GM18907 (cell line): ENCODE data around the gene CIAO1.
"Not testable (repeated sequence)": the region's sequence is repeated elsewhere in the genome, so short reads cannot be mapped to it uniquely, and the experiment has no call there.

Source experiments
- ATAC-seq: cut with Tn5 transposase; IDR thresholded peaks from one replicate; pipeline ENCODE4 v1.9.1; 2021; ENCODE audit warnings: mild to moderate bottlenecking, moderate library complexity; ENCODE audit not compliant: unreplicated experiment

The CIAO1 gene

GRCh38 chr2:96274355-96275056, 8.5 kb downstream of the CIAO1 start:
- no peak for ATAC-seq

- no peak for ATAC-seq
These were observed 10.9 kb downstream of the CIAO1 start for GRCh38 chr2:96276787-96277499.

- no peak for ATAC-seq
These were observed 21.3 kb downstream of the CIAO1 start for GRCh38 chr2:96287273-96287856.

- no peak for ATAC-seq
These were observed 25.7 kb downstream of the CIAO1 start for GRCh38 chr2:96291751-96292150.

GRCh38 chr2:96294271-96294670, 28.2 kb downstream of the CIAO1 start:
- not testable (repeated sequence) for ATAC-seq

GRCh38 chr2:96296925-96297324, 30.9 kb downstream of the CIAO1 start:
- ATAC-seq: no peak

- no peak for ATAC-seq
These were observed 35.8 kb downstream of the CIAO1 start for GRCh38 chr2:96301865-96302264.

GRCh38 chr2:96304606-96305005, 38.6 kb downstream of the CIAO1 start:
- no peak for ATAC-seq

GRCh38 chr2:96305091-96305978, 39.3 kb downstream of the CIAO1 start, which contains the start of gene SNRNP200:
SNRNP200 (minus strand) TSS chr2:96305546; CDS start chr2:96305437, 109 bp downstream.
- peak; percentile 87 for ATAC-seq

- ATAC-seq: no peak
These were observed 39.9 kb downstream of the CIAO1 start for GRCh38 chr2:96305979-96306308.

- ATAC-seq: no peak
These were observed 40.3 kb downstream of the CIAO1 start for GRCh38 chr2:96306370-96306769.

GRCh38 chr2:96308248-96308647, 42.2 kb downstream of the CIAO1 start:
- ATAC-seq: no peak

GRCh38 chr2:96315005-96315399, 49.0 kb downstream of the CIAO1 start:
- ATAC-seq: no peak

GRCh38 chr2:96315400-96316071, 49.5 kb downstream of the CIAO1 start:
- ATAC-seq: no peak

GRCh38 chr2:96316999-96317398, 51.0 kb downstream of the CIAO1 start:
- no peak for ATAC-seq

- ATAC-seq: no peak
These were observed 51.6 kb downstream of the CIAO1 start for GRCh38 chr2:96317584-96317997.

GRCh38 chr2:96318723-96319122, 52.7 kb downstream of the CIAO1 start:
- no peak for ATAC-seq

- no peak for ATAC-seq
These were observed 53.4 kb downstream of the CIAO1 start for GRCh38 chr2:96319396-96319795.

- no peak for ATAC-seq
These were observed 54.3 kb downstream of the CIAO1 start for GRCh38 chr2:96320326-96320725.
